ENCODE measurements around the gene FNIP2. TPM values are rescaled to one million over a fixed set of nuclear protein-coding genes. Genes with fewer than 3 reads are reported as not detected.

Gene FNIP2
- total RNA-seq, 6 experiments from 2014 or later = 14.1 to 22.2 (median 18.2) TPM

- H3K4me3 Mint-ChIP-seq = no peak overlapping the region
- peaks cover 27% of the 10 kb centered on the region for H3K4me1 Mint-ChIP-seq (ENCODE audit: low read depth)
- H3K9me3 Mint-ChIP-seq = no peaks in the 10 kb centered on the region
- no peak overlapping the region for H3K27ac Mint-ChIP-seq
- TF ChIP-seq, protein P1, sequence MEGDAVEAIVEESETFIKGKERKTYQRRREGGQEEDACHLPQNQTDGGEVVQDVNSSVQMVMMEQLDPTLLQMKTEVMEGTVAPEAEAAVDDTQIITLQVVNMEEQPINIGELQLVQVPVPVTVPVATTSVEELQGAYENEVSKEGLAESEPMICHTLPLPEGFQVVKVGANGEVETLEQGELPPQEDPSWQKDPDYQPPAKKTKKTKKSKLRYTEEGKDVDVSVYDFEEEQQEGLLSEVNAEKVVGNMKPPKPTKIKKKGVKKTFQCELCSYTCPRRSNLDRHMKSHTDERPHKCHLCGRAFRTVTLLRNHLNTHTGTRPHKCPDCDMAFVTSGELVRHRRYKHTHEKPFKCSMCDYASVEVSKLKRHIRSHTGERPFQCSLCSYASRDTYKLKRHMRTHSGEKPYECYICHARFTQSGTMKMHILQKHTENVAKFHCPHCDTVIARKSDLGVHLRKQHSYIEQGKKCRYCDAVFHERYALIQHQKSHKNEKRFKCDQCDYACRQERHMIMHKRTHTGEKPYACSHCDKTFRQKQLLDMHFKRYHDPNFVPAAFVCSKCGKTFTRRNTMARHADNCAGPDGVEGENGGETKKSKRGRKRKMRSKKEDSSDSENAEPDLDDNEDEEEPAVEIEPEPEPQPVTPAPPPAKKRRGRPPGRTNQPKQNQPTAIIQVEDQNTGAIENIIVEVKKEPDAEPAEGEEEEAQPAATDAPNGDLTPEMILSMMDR (IDR thresholded peaks at IDR 0.05) = no peak
- no peaks in the 10 kb centered on the region; the same call in none of the 2 replicates for H3K27me3 Mint-ChIP-seq (ENCODE audit: insufficient read depth)
- DNase-seq = no peak
- H3K36me3 Mint-ChIP-seq (ENCODE audit: low read depth) = no peaks in the 10 kb centered on the region
Observed at GRCh38 chr4:158763462-158763861, 5.4 kb upstream of the FNIP2 start.

DNA sequence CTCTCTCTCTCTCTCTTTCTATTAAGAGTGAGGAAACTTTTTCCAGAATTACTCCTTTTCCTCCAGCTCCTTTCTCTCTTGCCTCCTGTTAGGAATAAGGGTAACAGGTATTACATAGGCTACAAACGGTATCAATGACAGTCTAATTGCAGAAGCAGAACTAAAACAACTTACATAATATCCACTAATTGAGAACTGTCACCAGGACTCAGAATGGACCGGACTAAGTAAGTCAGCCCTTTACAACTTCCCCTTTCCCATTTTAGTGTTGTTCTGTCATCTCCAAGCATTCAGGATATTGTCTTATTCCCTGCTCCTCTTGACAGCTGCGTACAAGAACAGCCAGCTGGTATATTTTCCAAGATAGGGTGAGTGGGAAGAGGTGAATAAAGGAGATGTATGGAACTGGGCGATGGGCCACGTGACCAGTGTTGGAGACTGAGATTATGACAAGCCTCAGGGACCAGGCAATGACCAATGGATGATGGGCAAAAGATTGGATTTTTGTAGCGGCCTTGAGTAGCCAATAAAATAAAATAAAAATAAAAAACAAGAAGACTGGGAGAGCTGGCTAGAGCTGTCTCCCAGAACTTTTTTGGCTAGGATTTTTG is 2.3 kb upstream of the FNIP2 start:
- H3K36me3 Mint-ChIP-seq (ENCODE audit: low read depth) = no peaks in the 10 kb centered on the region
- H3K27me3 Mint-ChIP-seq (ENCODE audit: insufficient read depth) = no peaks in the 10 kb centered on the region; the same call in 1 of the 2 replicates
- no peaks in the 10 kb centered on the region for H3K9me3 Mint-ChIP-seq
- no peak overlapping the region for H3K27ac Mint-ChIP-seq
- TF ChIP-seq, protein P1 (IDR thresholded peaks at IDR 0.05) = no peak
- H3K4me1 Mint-ChIP-seq (ENCODE audit: low read depth) = peaks cover 29% of the 10 kb centered on the region
- DNase-seq = no peak
- no peak overlapping the region for H3K4me3 Mint-ChIP-seq

GRCh38 chr4:158767451-158767850 is 1.4 kb upstream of the FNIP2 start:
- no peak overlapping the region; the same call in 1 of the 2 replicates for H3K4me3 Mint-ChIP-seq
- DNase-seq = no peak
- TF ChIP-seq, protein P1 (IDR thresholded peaks at IDR 0.05) = no peak
- no peaks in the 10 kb centered on the region for H3K36me3 Mint-ChIP-seq (ENCODE audit: low read depth)
- peaks cover 37% of the 10 kb centered on the region for H3K4me1 Mint-ChIP-seq (ENCODE audit: low read depth)
- no peaks in the 10 kb centered on the region; the same call in 1 of the 2 replicates for H3K27me3 Mint-ChIP-seq (ENCODE audit: insufficient read depth)
- no peak overlapping the region for H3K27ac Mint-ChIP-seq
- no peaks in the 10 kb centered on the region for H3K9me3 Mint-ChIP-seq

DNA sequence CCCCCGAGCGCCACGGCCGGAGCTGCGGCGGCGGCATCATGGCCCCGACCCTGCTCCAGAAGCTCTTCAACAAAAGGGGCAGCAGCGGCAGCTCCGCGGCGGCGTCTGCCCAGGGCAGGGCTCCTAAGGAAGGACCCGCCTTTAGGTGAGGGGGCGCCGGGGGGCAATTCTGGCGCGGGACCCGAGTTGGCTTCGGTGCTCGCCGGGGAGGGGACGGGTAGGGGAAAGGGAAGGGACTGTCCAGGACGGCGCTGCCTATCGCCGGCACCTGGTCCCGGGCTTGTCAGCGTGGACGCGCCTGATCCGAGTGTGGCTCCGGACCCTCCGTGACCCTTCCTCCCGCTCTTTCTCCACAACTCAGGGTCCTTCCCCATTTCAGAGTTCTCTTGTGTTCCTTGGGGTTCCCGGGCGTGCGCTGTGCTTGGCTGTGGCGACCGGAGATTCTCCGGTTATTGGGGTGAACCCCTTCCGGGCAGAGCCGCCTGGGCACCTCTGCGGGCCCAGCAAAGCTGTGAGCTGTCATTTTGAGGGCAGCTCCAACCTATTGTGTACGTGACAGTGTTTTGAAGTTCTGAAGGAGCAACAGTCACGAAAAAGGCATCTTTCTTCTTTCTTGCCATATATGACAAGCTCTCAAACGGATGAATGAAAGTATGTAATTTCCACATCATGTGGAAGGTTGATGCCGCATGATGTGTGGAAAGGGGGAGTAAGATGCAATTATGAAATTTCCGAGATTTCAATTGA is 522 bp downstream of the FNIP2 start:
- no peak for DNase-seq
- no peaks in the 10 kb centered on the region for H3K9me3 Mint-ChIP-seq
- H3K27me3 Mint-ChIP-seq (ENCODE audit: insufficient read depth) = no peaks in the 10 kb centered on the region; the same call in 1 of the 2 replicates
- H3K36me3 Mint-ChIP-seq (ENCODE audit: low read depth) = no peaks in the 10 kb centered on the region
- H3K27ac Mint-ChIP-seq = peak overlapping the region; percentile 93
- peak overlapping the region; percentile 100 for H3K4me3 Mint-ChIP-seq
- H3K4me1 Mint-ChIP-seq (ENCODE audit: low read depth) = peaks cover 47% of the 10 kb centered on the region
- TF ChIP-seq, protein P1 (IDR thresholded peaks at IDR 0.05) = no peak

GRCh38 chr4:158770671-158771070 is 1.8 kb downstream of the FNIP2 start:
- Mint-ChIP-seq H3K4me3 (peak overlapping the region; percentile 100), H3K9me3 (no peaks in the 10 kb centered on the region), H3K27ac (no peak overlapping the region), H3K27me3 (ENCODE audit: insufficient read depth) (no peaks in the 10 kb centered on the region), H3K36me3 (ENCODE audit: low read depth) (no peaks in the 10 kb centered on the region), H3K4me1 (ENCODE audit: low read depth) (peaks cover 60% of the 10 kb centered on the region)
- DNase-seq = no peak
- TF ChIP-seq, protein P1 (IDR thresholded peaks at IDR 0.05) = no peak
